H1 (cell line): Measurements from ENCODE around the gene KCNJ13. TPM values are rescaled to one million over a fixed set of nuclear protein-coding genes. Genes with fewer than 3 reads are reported as not detected.

Experiments used
- CTCF ChIA-PET: fragments of 300-600 bp; sonication (Branson Sonifier 250); formaldehyde crosslinking; loops from one replicate; lab custom pipeline; 2021; ENCODE audit not compliant: partially characterized antibody; lab: Charles Lee
- POLR2A ChIA-PET: fragments of 300-600 bp; sonication (Branson Sonifier 250); formaldehyde crosslinking; loops from one replicate; lab custom pipeline; 2021; ENCODE audit warnings: inconsistent platforms; ENCODE audit not compliant: partially characterized antibody; lab: Charles Lee
- DNase-seq, 2 experiments: peaks; one replicate each; pipeline versions ENCODE4 v3.0.0 to v3.0.0-alpha.2; 2010 to 2022; ENCODE audit warnings: low spot score in 2 of 2, low read depth in 1 of 2, mixed read lengths in 1 of 2
- FAIRE-seq: peaks from 2 replicates; lab custom pipeline; 2011; peaks lifted over from hg19 to GRCh38; lab: Jason Lieb, UNC
- H2AFZ ChIP-seq: 2 replicates; pipeline ENCODE4 v1.8.1; 2012; ENCODE audit warnings: low read length, inconsistent platforms
- H2AK5ac ChIP-seq: 2 replicates; pipeline ENCODE4 v1.6.1; 2013; ENCODE audit warnings: low read depth, low read length
- H2BK120ac ChIP-seq: replicated peaks from 2 replicates; pipeline ENCODE3; 2013; ENCODE audit warnings: low read depth, low read length, inconsistent platforms
- H2BK12ac ChIP-seq: 2 replicates; pipeline ENCODE4 v1.6.1; 2013; ENCODE audit warnings: low read depth, low read length
- H2BK15ac ChIP-seq: 2 replicates; pipeline ENCODE4 v1.6.1; 2013; ENCODE audit warnings: low read length
- H2BK20ac ChIP-seq: 2 replicates; pipeline ENCODE4 v1.6.1; 2013; ENCODE audit warnings: low read length
- H2BK5ac ChIP-seq: 2 replicates; pipeline ENCODE4 v1.6.1; 2013; ENCODE audit warnings: low read depth, low read length
- H3K14ac ChIP-seq: 2 replicates; pipeline ENCODE4 v1.6.1; 2013; ENCODE audit warnings: inconsistent platforms; ENCODE audit not compliant: insufficient read length
- H3K18ac ChIP-seq: 2 replicates; pipeline ENCODE4 v1.6.1; 2013; ENCODE audit warnings: low read length; ENCODE audit errors: extremely low read depth
- H3K23ac ChIP-seq: 2 replicates; pipeline ENCODE4 v1.6.1; 2013; ENCODE audit warnings: inconsistent platforms; ENCODE audit not compliant: insufficient read length
- H3K23me2 ChIP-seq: 2 replicates; pipeline ENCODE4 v1.6.1; 2013; ENCODE audit warnings: low read depth, low read length
- H3K27ac ChIP-seq: 2 replicates; pipeline ENCODE4 v1.6.1; 2011; ENCODE audit warnings: low read depth, low read length, inconsistent platforms
- H3K27me3 ChIP-seq, 4 experiments: replicated peaks in 1 of 4; 1 replicate in 1 of 4; 2 replicates in 3 of 4; pipeline versions ENCODE4 v1.6.1 to v1.8.1; 2011 to 2013; ENCODE audit warnings: low read length in 3 of 4, mild to moderate bottlenecking in 3 of 4, inconsistent platforms in 2 of 4, mixed read lengths in 2 of 4, moderate library complexity in 1 of 4; ENCODE audit not compliant: control insufficient read depth in 3 of 4, insufficient read depth in 3 of 4; ENCODE audit errors: extremely low read depth in 1 of 4
- H3K36me3 ChIP-seq, 4 experiments: 2 replicates each; pipeline versions ENCODE4 v1.6.1 to v1.8.1; 2011 to 2013; ENCODE audit warnings: mild to moderate bottlenecking in 4 of 4, low read length in 3 of 4, moderate library complexity in 2 of 4, control low read depth in 1 of 4, inconsistent platforms in 1 of 4; ENCODE audit not compliant: insufficient read depth in 4 of 4, control insufficient read depth in 2 of 4
- H3K4ac ChIP-seq: replicated peaks from 2 replicates; pipeline ENCODE3; 2013; ENCODE audit warnings: low read length, low read depth, mixed read lengths, inconsistent platforms; ENCODE audit not compliant: insufficient read length
- H3K4me1 ChIP-seq, 4 experiments: replicated peaks in 1 of 4; 1 replicate in 1 of 4; 2 replicates in 3 of 4; pipeline versions ENCODE4 v1.6.1 to v1.8.1; 2011 to 2013; ENCODE audit warnings: low read length in 3 of 4, inconsistent platforms in 2 of 4, mixed read lengths in 1 of 4; ENCODE audit not compliant: insufficient read depth in 4 of 4, control insufficient read depth in 3 of 4
- H3K4me2 ChIP-seq, 2 experiments: 2 replicates each; pipeline versions ENCODE4 v1.6.1 to v1.8.1; 2011 to 2013; ENCODE audit warnings: low read depth in 2 of 2, low read length in 2 of 2, control low read depth in 1 of 2, inconsistent platforms in 1 of 2, mild to moderate bottlenecking in 1 of 2; ENCODE audit not compliant: insufficient read depth in 1 of 2
- H3K4me3 ChIP-seq, 4 experiments: fragments of 200-600, 300-600 bp in 1 of 4; sonication (generic), shearing (Covaris generic), sonication (Bioruptor Twin) in 1 of 4; 2 replicates each; pipeline versions ENCODE4 v1.5.1 to v1.8.1; 2011 to 2016; ENCODE audit warnings: low read length in 4 of 4, low read depth in 3 of 4, control low read depth in 2 of 4, inconsistent platforms in 2 of 4, mild to moderate bottlenecking in 2 of 4, mixed read lengths in 1 of 4, moderate library complexity in 1 of 4; ENCODE audit not compliant: insufficient read depth in 2 of 4; ENCODE audit errors: extremely low read depth in 1 of 4
- H3K56ac ChIP-seq: replicated peaks from 2 replicates; pipeline ENCODE3; 2013; ENCODE audit warnings: low read depth, mild to moderate bottlenecking, mixed read lengths, low read length, inconsistent platforms; ENCODE audit not compliant: insufficient read length
- H3K79me1 ChIP-seq: 2 replicates; pipeline ENCODE4 v1.6.1; 2013; ENCODE audit warnings: low read depth, low read length, control low read depth
- H3K79me2 ChIP-seq, 2 experiments: 2 replicates each; pipeline versions ENCODE4 v1.6.1 to v1.8.1; 2012 to 2013; ENCODE audit warnings: low read length in 2 of 2, mild to moderate bottlenecking in 2 of 2, inconsistent platforms in 1 of 2; ENCODE audit not compliant: insufficient read depth in 2 of 2, control insufficient read depth in 1 of 2
- H3K9ac ChIP-seq, 4 experiments: replicated peaks in 1 of 4; 1 replicate in 1 of 4; 2 replicates in 3 of 4; pipeline versions ENCODE4 v1.6.1 to v1.8.1; 2011 to 2013; ENCODE audit warnings: low read depth in 3 of 4, low read length in 3 of 4, control low read depth in 2 of 4, mild to moderate bottlenecking in 2 of 4, moderate library complexity in 2 of 4, inconsistent platforms in 1 of 4; ENCODE audit errors: extremely low read depth in 1 of 4
- H3K9me3 ChIP-seq, 2 experiments: 2 replicates each; pipeline versions ENCODE4 v1.6.1 to v1.8.1; 2012 to 2013; ENCODE audit warnings: mild to moderate bottlenecking in 2 of 2, moderate library complexity in 2 of 2, control low read depth in 1 of 2, inconsistent platforms in 1 of 2, low read depth in 1 of 2, low read length in 1 of 2, mixed read lengths in 1 of 2; ENCODE audit not compliant: insufficient read depth in 2 of 2
- H4K20me1 ChIP-seq, 2 experiments: replicated peaks in 1 of 2; 2 replicates each; pipeline versions ENCODE3 to v1.8.1; 2011 to 2013; ENCODE audit warnings: inconsistent platforms in 2 of 2, low read length in 2 of 2, mild to moderate bottlenecking in 1 of 2; ENCODE audit not compliant: insufficient read depth in 2 of 2, control insufficient read depth in 1 of 2
- H4K5ac ChIP-seq: 2 replicates; pipeline ENCODE4 v1.6.1; 2013; ENCODE audit warnings: low read length, low read depth, mixed read lengths, inconsistent platforms; ENCODE audit not compliant: insufficient read length
- H4K8ac ChIP-seq: 2 replicates; pipeline ENCODE4 v1.8.0; 2013; ENCODE audit warnings: mild to moderate bottlenecking, moderate library complexity, low read length, inconsistent platforms; ENCODE audit not compliant: insufficient read depth; ENCODE audit errors: extremely low read depth
- H4K91ac ChIP-seq: replicated peaks from 2 replicates; pipeline ENCODE3; 2013; ENCODE audit warnings: low read length, mixed read lengths, inconsistent platforms; ENCODE audit not compliant: insufficient read length
- WGBS, 2 experiments: shearing (Covaris generic) in 1 of 2; methylation state at CpG; one replicate each; pipeline versions ENCODE4 v1.1.6 to v1.1.7; 2013 to 2015; ENCODE audit warnings: low lambda C conversion rate in 2 of 2, mixed read lengths in 2 of 2, inconsistent platforms in 1 of 2, low coverage in 1 of 2, missing lambda C conversion rate in 1 of 2; ENCODE audit not compliant: insufficient replicate concordance in 2 of 2, insufficient coverage in 1 of 2, insufficient read length in 1 of 2; ENCODE audit errors: extremely low coverage in 1 of 2, missing lambda C conversion rate in 1 of 2; 5-methylcytosine and 5-hydroxymethylcytosine counted together
- polyA plus RNA-seq, 7 experiments: library from polyadenylated mRNA; depleted of rRNA in 3 of 7; stranded (reverse) in 5 of 7; unstranded in 2 of 7; fragments of >200 nt in 5 of 7; fragments of 200-250 nt in 2 of 7; gene quantifications; 1 replicate in 5 of 7; 2 replicates in 1 of 7; 4 replicates in 1 of 7; pipeline versions ENCODE4 v1.2.1 to v1.2.3, GENCODE V29; 2011 to 2013; ENCODE audit warnings: missing spikeins in 2 of 7, mixed read lengths in 2 of 7
- total RNA-seq: library from RNA; stranded (reverse); fragmentation: NEBNext Ultra II Directional; extraction: Animal tissue kit (Norgen Biotek cat#: 25700); gene quantifications from 2 replicates; pipeline ENCODE4 v1.2.1, GENCODE V29; 2021

The KCNJ13 gene
- total and polyA plus RNA-seq, 2 of the 8 experiments (the other 6 are each of a cell fraction or from before 2014, with no cell fraction given) = not detected

DNA sequence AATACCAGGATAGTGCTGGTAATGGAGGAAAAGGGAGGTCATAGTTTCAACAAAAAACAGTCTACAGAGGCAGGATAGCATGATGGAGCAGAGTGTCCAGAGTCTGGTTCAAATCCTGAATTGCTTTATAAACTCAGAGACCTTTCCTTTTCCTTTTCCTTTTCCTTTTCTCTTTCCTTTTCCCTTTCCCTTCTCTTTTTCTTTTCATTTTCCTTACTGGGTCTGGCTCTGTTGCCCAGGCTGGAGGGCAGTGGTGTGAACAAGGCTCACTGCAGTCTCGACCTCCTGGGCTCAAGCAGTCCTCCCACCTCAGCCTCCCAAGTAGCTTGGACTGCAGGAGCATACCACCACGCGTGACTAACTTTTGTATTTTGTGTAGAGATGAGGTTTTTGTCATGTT, 47.6 kb downstream of the KCNJ13 start:
- H2AFZ ChIP-seq = no peak overlapping the region
- H3K9me3 ChIP-seq = no peaks in the 10 kb centered on the region
- peaks cover 0 to 52% of the 10 kb centered on the region in 2 experiments; a peak in 2 of 4 replicates for H3K79me2 ChIP-seq
- DNase-seq = no peak
- H3K27ac ChIP-seq = no peak overlapping the region
- H3K56ac ChIP-seq = no peak overlapping the region
- H2BK5ac ChIP-seq = no peak overlapping the region
- H2BK120ac ChIP-seq = no peak overlapping the region
- H3K9ac ChIP-seq = no peak overlapping the region
- no peak for FAIRE-seq
- no peak overlapping the region for H3K4me3 ChIP-seq
- no peak overlapping the region for H3K23ac ChIP-seq
- peaks cover 3% of the 10 kb centered on the region; the same call in 1 of the 2 replicates for H3K79me1 ChIP-seq
- no peak overlapping the region for H3K4me2 ChIP-seq
- no peak overlapping the region for H4K8ac ChIP-seq
- H3K4me1 ChIP-seq = no peaks in the 10 kb centered on the region
- no peak overlapping the region for H4K5ac ChIP-seq
- no peak overlapping the region for H3K18ac ChIP-seq
- no peak overlapping the region for H2AK5ac ChIP-seq
- ChIA-PET CTCF (interaction anchor here (1.4 to 1.8 kb wide), 2 partner anchors 9 to 23 kb away, joined by 3 to 5 read pairs; no protein-coding TSS in a partner anchor), POLR2A (interaction anchor here (1.4 kb wide), 1 partner anchor 12 kb away, joined by 7 read pairs; no protein-coding TSS in a partner anchor)
- WGBS, 2 experiments = 90% methylated on average over 3 of the region's 3 CpGs; no CpG with 5 or more reads in 1 of the 2 experiments
- H2BK15ac ChIP-seq = no peak overlapping the region
- no peak overlapping the region for H4K91ac ChIP-seq
- no peaks in the 10 kb centered on the region for H3K23me2 ChIP-seq
- H3K14ac ChIP-seq = no peak overlapping the region
- H2BK12ac ChIP-seq = no peak overlapping the region
- peaks cover 0 to 19% (median 6%) of the 10 kb centered on the region in 4 experiments; a peak in 5 of 8 replicates for H3K36me3 ChIP-seq
- no peak overlapping the region for H3K4ac ChIP-seq
- H2BK20ac ChIP-seq = no peak overlapping the region
- H3K27me3 ChIP-seq = no peaks in the 10 kb centered on the region
- H4K20me1 ChIP-seq = peaks cover 0 to 5% of the 10 kb centered on the region in 2 experiments
